ENCODE measurements around the gene NTN5. TPM values are rescaled to one million over a fixed set of nuclear protein-coding genes. Genes with fewer than 3 reads are reported as not detected.

NTN5 gene
- total RNA-seq, 1 experiment from 2014 or later: 0.55 TPM

GRCh38 chr19:48705431-48705830 lies 32.6 kb upstream of the NTN5 start:
- no peak overlapping the region for H3K56ac ChIP-seq (ENCODE audit: insufficient read length, low read depth, low read length)
- H2BK15ac ChIP-seq (ENCODE audit: low read depth, low read length): no peak overlapping the region
- no peak for DNase-seq
- no peaks in the 10 kb centered on the region for H3K79me1 ChIP-seq (ENCODE audit: insufficient read depth, low read depth, low read length, poor library complexity, severe bottlenecking)
- H3K14ac ChIP-seq (ENCODE audit: insufficient read depth, low read length): no peak overlapping the region
- no peak overlapping the region for H2BK20ac ChIP-seq (ENCODE audit: low read depth, low read length, poor library complexity, severe bottlenecking)
- H2BK120ac ChIP-seq (ENCODE audit: low read depth, low read length, poor library complexity, severe bottlenecking): no peak overlapping the region
- Mint-ChIP-seq H3K4me1 (peaks cover 7 to 8% of the 10 kb centered on the region in 2 experiments), H3K27me3 (ENCODE audit: low read depth) (peaks cover 2% of the 10 kb centered on the region; the same call in 1 of the 2 replicates), H3K27ac (no peak overlapping the region), H3K4me3 (no peak overlapping the region), H3K9me3 (peaks cover 2 to 4% of the 10 kb centered on the region in 2 experiments; a peak in 4 of 5 replicates), H3K36me3 (ENCODE audit: insufficient read depth in 1 of 3, low read depth in 3 of 3) (peaks cover 26 to 35% (median 33%) of the 10 kb centered on the region in 3 experiments)
- no peak overlapping the region for H3K23ac ChIP-seq (ENCODE audit: insufficient read length, low read depth, low read length)
- no peak overlapping the region for H3K4ac ChIP-seq (ENCODE audit: low read depth, low read length)
- H3K4me2 ChIP-seq (ENCODE audit: insufficient read depth, insufficient read length, low read length): no peak overlapping the region
- H3K27ac ChIP-seq (ENCODE audit: insufficient read length, low read depth, low read length): no peak overlapping the region
- H2BK12ac ChIP-seq (ENCODE audit: insufficient read length, low read depth, low read length): no peak overlapping the region
- no peaks in the 10 kb centered on the region; the same call in 1 of the 2 replicates for H3K4me1 ChIP-seq (ENCODE audit: insufficient read depth, low read length)
- no peak overlapping the region for H4K5ac ChIP-seq (ENCODE audit: insufficient read length, low read depth, low read length)
- no peak overlapping the region for H2AK5ac ChIP-seq (ENCODE audit: insufficient read length, low read length)
- H4K20me1 ChIP-seq (ENCODE audit: control insufficient read depth, insufficient read depth, insufficient read length): no peaks in the 10 kb centered on the region
- WGBS (ENCODE audit: extremely low coverage, insufficient read length, low lambda C conversion rate): no CpG with 5 or more reads among the region's 2 CpGs
- TF ChIP-seq CTCF (conservative IDR thresholded peaks at IDR 0.05): no peak
- no peaks in the 10 kb centered on the region for H3K23me2 ChIP-seq (ENCODE audit: insufficient read length, low read depth, low read length, poor library complexity, severe bottlenecking)
- H3K18ac ChIP-seq (ENCODE audit: insufficient read length, low read depth, low read length): no peak overlapping the region
- no peak overlapping the region for H3T11ph ChIP-seq (ENCODE audit: low read length)
- H4K91ac ChIP-seq (ENCODE audit: insufficient read length, low read depth, low read length): no peak overlapping the region
- no peak overlapping the region for H2AFZ ChIP-seq (ENCODE audit: low read length)
- no peak overlapping the region for H3K9ac ChIP-seq (ENCODE audit: extremely low read depth, insufficient read length, low read length)
- no peaks in the 10 kb centered on the region for H3K27me3 ChIP-seq (ENCODE audit: insufficient read depth, low read length)
- no peaks in the 10 kb centered on the region for H3K79me2 ChIP-seq (ENCODE audit: insufficient read depth, low read length)
- H3K9me3 ChIP-seq (ENCODE audit: control insufficient read depth, low read depth, low read length): no peaks in the 10 kb centered on the region
- no peak overlapping the region for H4K8ac ChIP-seq (replicated peaks; ENCODE audit: insufficient read length, low read depth, low read length)
- no peak overlapping the region for H2BK5ac ChIP-seq (ENCODE audit: insufficient read length, low read length)
